Activated CD4-positive, alpha-beta T cell treated with anti-CD3 and anti-CD28 coated beads, Interleukin-2, amount 10 ng/mL, durations not matched to agents 24 days and 14 days (primary cell): ENCODE measurements around the gene GLOD4. TPM values are rescaled to one million over a fixed set of nuclear protein-coding genes. Genes with fewer than 3 reads are reported as not detected.
"Not testable (repeated sequence)": the region's sequence is repeated elsewhere in the genome, so short reads cannot be mapped to it uniquely, and the experiment has no call there.

Experiments used
- DNase-seq: peaks from one replicate; pipeline ENCODE4 v3.0.0; 2022
- H3K27ac Mint-ChIP-seq: one replicate; pipeline ENCODE4 v1.8.0; 2022; ENCODE audit warnings: mild to moderate bottlenecking, mixed read lengths
- H3K27me3 Mint-ChIP-seq: one replicate; pipeline ENCODE4 v1.8.0; 2022; ENCODE audit warnings: mixed read lengths
- H3K36me3 Mint-ChIP-seq: one replicate; pipeline ENCODE4 v1.8.0; 2022; ENCODE audit warnings: low read depth, mild to moderate bottlenecking, mixed read lengths
- H3K4me1 Mint-ChIP-seq: one replicate; pipeline ENCODE4 v1.8.0; 2021; ENCODE audit warnings: mixed read lengths
- H3K4me3 Mint-ChIP-seq: one replicate; pipeline ENCODE4 v1.8.0; 2022; ENCODE audit warnings: mild to moderate bottlenecking, moderate library complexity, mixed read lengths
- H3K9me3 Mint-ChIP-seq: one replicate; pipeline ENCODE4 v1.8.0; 2021; ENCODE audit warnings: mixed read lengths
- intact Hi-C: fragments of 100-400 bp; cut with micrococcal nuclease; formaldehyde crosslinking; loops from one replicate; pipeline ENCODE4 v1.15.1; 2023
- total RNA-seq: library from RNA; stranded (reverse); gene quantifications from 2 replicates; pipeline ENCODE4 v1.2.3, GENCODE V29; 2022

The GLOD4 gene
- total RNA-seq, 1 donor from 2014 or later, result 82.4 TPM

DNA sequence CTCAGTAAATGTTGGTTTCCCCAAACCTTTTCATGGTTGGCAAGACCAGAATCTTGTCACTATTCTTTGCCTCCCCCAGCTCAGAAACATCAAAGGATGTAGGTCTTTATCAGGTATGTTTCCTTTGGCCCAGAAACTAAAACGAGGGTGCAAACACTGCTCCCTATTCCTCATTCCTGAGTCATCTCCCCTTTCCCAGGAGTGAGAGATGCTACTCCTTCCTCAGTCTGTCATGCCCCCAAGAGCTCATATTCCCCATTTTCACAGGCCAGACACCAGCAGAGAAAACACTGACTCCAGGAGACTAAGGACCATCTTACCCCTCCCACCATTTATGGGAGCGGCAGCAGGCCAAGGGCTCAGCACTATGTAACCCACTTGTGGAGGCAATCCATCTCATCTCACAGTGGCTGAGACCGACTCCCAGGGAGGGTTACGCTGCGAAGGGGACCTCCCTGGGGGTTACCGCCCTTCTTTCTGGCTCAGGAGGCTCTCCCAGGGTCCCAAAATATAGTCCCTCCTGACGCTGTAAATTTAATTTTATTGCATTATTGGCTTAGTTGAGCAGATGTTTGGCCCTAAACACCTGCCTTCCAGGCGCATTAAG lies 31.5 kb downstream of the GLOD4 start:
- peaks cover 55% of the 10 kb centered on the region for H3K36me3 Mint-ChIP-seq
- no peak for DNase-seq
- peaks cover 6% of the 10 kb centered on the region for H3K9me3 Mint-ChIP-seq
- intact Hi-C loops, result loop anchor here (2.0 kb wide), 1 partner anchor 340 kb away; a partner anchor contains a TSS
- H3K4me1 Mint-ChIP-seq, result peaks cover 35% of the 10 kb centered on the region
- H3K4me3 Mint-ChIP-seq, result peak overlapping the region; percentile 100
- H3K27me3 Mint-ChIP-seq, result no peaks in the 10 kb centered on the region
- peak overlapping the region; percentile 98 for H3K27ac Mint-ChIP-seq

DNA sequence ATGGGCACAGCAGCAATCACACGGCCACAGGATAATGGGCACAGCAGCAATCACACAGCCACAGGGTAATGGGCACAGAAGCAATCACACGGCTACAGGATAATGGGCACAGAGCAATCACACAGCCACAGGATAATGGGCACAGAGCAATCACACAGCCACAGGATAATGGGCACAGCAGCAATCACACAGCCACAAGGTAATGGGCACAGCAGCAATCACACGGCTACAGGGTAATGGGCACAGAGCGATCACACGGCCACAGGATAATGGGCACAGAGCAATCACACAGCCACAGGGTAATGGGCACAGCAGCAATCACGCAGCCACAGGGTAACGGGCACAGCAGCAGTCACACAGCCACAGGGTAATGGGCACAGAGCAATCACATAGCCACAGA lies 32.7 kb downstream of the GLOD4 start:
- H3K27me3 Mint-ChIP-seq, DNase-seq, H3K9me3 Mint-ChIP-seq, intact Hi-C loops, H3K27ac Mint-ChIP-seq: not testable (repeated sequence)
- peaks cover 60% of the 10 kb centered on the region for H3K36me3 Mint-ChIP-seq
- peak overlapping the region; percentile 64 for H3K4me3 Mint-ChIP-seq
- H3K4me1 Mint-ChIP-seq, result peaks cover 35% of the 10 kb centered on the region

DNA sequence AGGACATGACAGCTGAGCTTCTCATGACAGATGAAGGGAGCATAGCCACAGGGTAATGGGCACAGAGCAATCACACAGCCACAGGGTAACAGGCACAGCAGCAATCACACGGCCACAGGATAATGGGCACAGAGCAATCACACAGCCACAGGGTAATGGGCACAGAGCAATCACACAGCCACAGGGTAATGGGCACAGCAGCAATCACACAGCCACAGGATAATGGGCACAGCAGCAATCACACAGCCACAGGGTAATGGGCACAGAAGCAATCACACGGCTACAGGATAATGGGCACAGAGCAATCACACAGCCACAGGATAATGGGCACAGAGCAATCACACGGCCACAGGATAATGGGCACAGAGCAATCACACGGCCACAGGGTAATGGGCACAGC lies 33.5 kb downstream of the GLOD4 start:
- DNase-seq, H3K27me3 Mint-ChIP-seq, H3K9me3 Mint-ChIP-seq, H3K27ac Mint-ChIP-seq, intact Hi-C loops: not testable (repeated sequence)
- peaks cover 66% of the 10 kb centered on the region for H3K36me3 Mint-ChIP-seq
- peaks cover 35% of the 10 kb centered on the region for H3K4me1 Mint-ChIP-seq
- peak overlapping the region; percentile 14 for H3K4me3 Mint-ChIP-seq

DNA sequence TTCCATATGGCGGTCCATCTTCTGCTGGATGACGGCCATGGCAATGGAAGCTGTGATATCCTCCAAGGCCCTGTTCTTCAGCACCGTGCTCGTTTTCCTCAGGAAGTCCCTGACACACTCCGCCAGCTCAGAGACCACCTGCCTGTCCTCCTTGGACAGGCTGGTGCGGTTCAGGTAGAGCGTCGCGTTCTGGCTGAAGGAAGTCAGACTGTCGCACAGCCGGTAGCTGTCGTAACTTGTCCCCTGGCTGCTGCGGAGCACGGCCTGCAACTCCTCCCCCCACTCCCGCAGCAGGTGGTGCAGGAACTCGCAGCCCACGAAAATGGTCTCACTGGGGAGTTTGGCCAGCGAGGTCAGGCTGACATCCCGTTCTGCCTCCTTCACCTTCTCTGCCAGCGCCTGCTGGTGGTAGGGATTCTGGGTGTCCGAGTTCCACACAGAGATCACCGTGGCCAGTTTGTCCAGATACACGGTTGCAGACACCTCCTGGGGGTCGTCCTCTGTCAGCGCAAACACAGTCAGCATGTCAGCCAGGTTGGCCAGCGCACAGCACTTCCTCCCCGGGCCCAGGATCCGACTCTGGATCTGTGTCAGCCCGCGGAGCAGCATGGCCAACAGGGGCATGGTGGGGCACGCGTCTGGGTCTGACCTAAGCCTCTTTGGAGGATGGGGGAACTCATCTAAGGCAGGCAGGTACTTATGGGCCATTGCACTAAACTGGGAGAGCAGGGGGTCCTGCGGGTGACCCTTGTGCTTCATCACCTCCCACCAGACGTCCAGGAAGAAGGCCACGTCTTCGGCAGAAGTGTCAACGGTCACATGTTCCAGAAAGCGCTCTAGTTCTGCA lies 35.1 kb downstream of the GLOD4 start:
- H3K36me3 Mint-ChIP-seq, result peaks cover 81% of the 10 kb centered on the region
- intact Hi-C loops, result no loop called here

DNA sequence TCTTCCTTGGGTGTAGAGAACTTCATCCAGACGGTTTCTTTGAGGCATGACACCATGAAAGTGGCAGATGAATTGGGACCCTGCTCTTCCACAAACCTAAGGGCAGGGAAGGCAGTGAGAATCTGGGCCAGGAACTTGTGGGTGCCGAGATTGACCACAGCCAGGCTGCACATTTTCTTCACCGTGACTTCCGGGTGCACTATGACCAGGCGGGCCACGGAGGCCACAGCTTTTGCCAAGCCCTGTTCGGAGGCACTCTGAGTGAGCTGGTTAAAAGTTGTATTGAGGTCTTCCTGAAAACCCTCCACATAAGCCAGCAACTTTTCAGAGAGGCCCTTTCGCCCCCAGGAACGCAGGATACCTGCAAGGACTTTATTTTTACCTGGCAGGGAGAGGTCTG lies 35.9 kb downstream of the GLOD4 start:
- H3K4me3 Mint-ChIP-seq, result no peak overlapping the region
- intact Hi-C loops, result no loop called here
- peaks cover 85% of the 10 kb centered on the region for H3K36me3 Mint-ChIP-seq
- peaks cover 29% of the 10 kb centered on the region for H3K4me1 Mint-ChIP-seq
- no peak for DNase-seq
- no peaks in the 10 kb centered on the region for H3K27me3 Mint-ChIP-seq
- peaks cover 6% of the 10 kb centered on the region for H3K9me3 Mint-ChIP-seq
- H3K27ac Mint-ChIP-seq, result no peak overlapping the region

More for the DNA sequence above, 35.1 kb downstream of the GLOD4 start:
- no peak overlapping the region for H3K4me3 Mint-ChIP-seq
- peaks cover 6% of the 10 kb centered on the region for H3K9me3 Mint-ChIP-seq
- DNase-seq, result no peak
- H3K27me3 Mint-ChIP-seq, result no peaks in the 10 kb centered on the region
- peaks cover 31% of the 10 kb centered on the region for H3K4me1 Mint-ChIP-seq
- no peak overlapping the region for H3K27ac Mint-ChIP-seq

DNA sequence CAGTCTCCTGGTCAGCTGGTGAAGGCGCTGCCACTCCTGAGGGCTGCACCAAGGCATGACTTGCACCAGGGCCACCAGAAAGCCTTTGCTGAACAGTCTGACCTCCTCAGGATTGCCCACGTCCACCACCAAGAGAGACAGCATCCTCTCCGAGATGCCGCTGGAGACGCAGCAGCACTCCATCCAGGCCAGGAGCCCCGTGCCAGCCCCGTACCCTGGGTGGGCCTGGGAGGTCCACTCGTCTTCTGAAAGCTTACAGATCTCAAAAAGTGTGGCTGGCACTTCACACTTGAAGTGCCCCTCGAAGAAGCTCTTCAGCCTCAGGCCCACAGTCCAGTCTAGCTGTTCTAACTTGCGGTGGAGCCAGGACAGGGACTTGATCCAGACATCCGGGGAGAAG lies 36.7 kb downstream of the GLOD4 start:
- Mint-ChIP-seq H3K4me1 (peaks cover 27% of the 10 kb centered on the region), H3K9me3 (peaks cover 6% of the 10 kb centered on the region), H3K4me3 (no peak overlapping the region), H3K27ac (no peak overlapping the region), H3K27me3 (no peaks in the 10 kb centered on the region), H3K36me3 (peaks cover 86% of the 10 kb centered on the region)
- no peak for DNase-seq
- intact Hi-C loops, result no loop called here

DNA sequence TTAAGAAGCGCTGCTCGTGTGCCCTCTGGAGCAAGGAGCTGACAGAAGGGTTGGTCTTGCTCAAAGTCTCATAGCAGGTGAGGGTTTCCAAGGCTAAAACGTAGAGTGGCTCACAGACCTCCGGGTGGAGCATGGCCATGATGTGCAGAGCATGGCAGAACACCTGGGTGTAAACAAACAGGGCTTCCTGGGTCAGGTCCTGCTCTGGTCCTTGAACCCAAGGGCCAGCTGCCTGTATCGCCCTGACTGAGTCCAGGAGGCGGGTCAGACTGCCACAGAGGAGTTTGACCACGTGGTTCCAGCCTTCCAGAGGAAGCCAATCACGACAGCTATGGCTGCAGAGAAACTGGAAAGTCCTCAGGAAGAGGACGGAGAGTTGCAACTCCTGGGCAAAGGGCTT lies 37.1 kb downstream of the GLOD4 start:
- no peak for DNase-seq
- H3K4me1 Mint-ChIP-seq, result peaks cover 27% of the 10 kb centered on the region
- H3K27ac Mint-ChIP-seq, result no peak overlapping the region
- intact Hi-C loops, result no loop called here
- H3K9me3 Mint-ChIP-seq, result peaks cover 6% of the 10 kb centered on the region
- H3K36me3 Mint-ChIP-seq, result peaks cover 86% of the 10 kb centered on the region
- H3K27me3 Mint-ChIP-seq, result no peaks in the 10 kb centered on the region
- no peak overlapping the region for H3K4me3 Mint-ChIP-seq

DNA sequence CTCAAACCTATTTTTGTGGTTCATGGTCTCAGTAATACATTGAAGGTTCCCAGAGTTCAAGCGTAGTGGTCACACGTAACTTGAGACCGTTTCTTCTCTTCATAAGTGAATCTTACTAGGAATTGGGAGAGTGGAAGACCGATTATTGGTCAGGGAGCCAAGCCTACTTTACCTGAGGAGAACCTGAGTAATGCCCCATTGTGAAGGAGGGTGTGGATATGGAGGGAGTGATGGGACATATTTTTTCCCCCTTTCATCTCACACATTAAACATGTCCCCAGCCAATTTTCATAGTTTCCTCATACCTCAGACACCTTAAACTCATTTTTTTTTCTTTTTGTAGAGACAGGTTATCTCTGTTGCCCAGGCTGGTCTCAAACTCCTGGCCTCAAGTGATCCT lies 38.9 kb downstream of the GLOD4 start:
- DNase-seq, result no peak
- no peak overlapping the region for H3K4me3 Mint-ChIP-seq
- peaks cover 20% of the 10 kb centered on the region for H3K4me1 Mint-ChIP-seq
- intact Hi-C loops, result no loop called here
- no peaks in the 10 kb centered on the region for H3K9me3 Mint-ChIP-seq
- H3K36me3 Mint-ChIP-seq, result peaks cover 79% of the 10 kb centered on the region
- H3K27ac Mint-ChIP-seq, result no peak overlapping the region
- H3K27me3 Mint-ChIP-seq, result no peaks in the 10 kb centered on the region

DNA sequence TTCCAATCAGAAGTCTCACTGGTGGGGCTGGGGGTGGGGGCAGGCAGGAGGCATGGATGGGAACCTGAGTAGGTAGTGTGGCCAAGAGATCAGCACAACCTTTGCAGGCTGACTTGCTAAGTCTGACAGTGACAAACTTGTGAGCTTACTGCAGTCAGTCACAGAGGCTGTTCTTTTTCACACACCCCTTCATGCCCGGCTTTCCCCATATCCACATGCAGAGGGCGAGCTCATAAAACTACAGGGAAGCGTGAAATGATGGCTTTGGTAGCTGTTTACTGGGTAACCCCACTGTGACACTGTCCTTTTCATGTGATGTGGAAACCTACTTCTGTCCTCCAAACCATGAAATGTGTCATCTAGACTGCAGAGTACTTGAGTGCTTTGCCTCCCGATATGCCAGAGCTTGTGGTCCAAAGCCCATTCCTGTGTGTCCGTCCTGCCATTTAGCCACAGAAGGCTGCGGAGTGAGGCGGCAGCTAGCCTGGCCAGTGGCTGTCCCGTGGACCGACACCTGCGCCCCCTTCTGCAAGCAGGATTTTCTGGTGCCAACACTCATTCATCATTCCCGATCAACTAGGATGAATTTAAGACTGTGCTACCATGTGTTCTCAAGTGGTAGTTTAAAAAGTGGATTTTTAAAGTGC lies 39.8 kb downstream of the GLOD4 start:
- no peaks in the 10 kb centered on the region for H3K27me3 Mint-ChIP-seq
- intact Hi-C loops, result no loop called here
- peaks cover 19% of the 10 kb centered on the region for H3K4me1 Mint-ChIP-seq
- peaks cover 77% of the 10 kb centered on the region for H3K36me3 Mint-ChIP-seq
- H3K9me3 Mint-ChIP-seq, result no peaks in the 10 kb centered on the region
- no peak overlapping the region for H3K4me3 Mint-ChIP-seq
- no peak for DNase-seq
- no peak overlapping the region for H3K27ac Mint-ChIP-seq

DNA sequence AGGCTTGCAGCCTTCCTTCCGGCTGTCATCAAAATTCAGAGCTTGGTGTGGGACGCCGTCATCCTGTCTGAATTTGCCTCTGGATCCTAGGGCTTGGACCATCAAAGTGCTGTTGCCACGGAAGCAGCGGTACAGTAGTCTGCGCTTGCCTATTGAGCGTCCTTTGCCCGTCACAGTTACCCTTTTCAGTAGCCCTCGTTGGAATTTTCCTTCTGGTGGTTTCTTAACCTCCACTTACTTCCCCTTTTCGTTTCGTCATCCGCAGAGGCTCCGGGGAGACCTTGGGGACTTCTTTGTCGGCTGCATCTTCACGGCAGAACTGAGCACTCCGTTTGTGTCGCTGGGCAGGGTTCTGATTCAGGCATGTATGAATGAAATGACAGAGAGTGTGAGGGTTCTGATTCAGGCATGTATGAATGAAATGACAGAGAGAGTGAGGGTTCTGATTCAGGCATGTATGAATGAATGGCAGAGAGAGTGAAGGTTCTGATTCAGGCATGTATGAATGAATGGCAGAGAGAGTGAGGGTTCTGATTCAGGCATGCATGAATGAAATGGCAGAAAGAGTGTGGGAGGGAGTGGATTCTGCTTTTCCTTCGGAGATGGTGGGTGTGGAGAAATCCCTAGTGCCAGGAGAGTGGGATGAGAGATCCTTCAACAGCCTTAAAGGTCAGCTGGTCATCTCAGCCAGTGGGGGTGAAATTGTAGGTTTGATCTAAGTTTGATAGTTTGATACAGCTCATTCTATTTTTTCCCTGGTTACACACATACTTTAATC lies 41.7 kb downstream of the GLOD4 start:
- H3K9me3 Mint-ChIP-seq, result no peaks in the 10 kb centered on the region
- intact Hi-C loops, result no loop called here
- peaks cover 74% of the 10 kb centered on the region for H3K36me3 Mint-ChIP-seq
- H3K27ac Mint-ChIP-seq, result peak overlapping the region; percentile 79
- DNase-seq, result peak; percentile 72
- peak overlapping the region; percentile 45 for H3K4me3 Mint-ChIP-seq
- H3K27me3 Mint-ChIP-seq, result no peaks in the 10 kb centered on the region
- peaks cover 19% of the 10 kb centered on the region for H3K4me1 Mint-ChIP-seq

DNA sequence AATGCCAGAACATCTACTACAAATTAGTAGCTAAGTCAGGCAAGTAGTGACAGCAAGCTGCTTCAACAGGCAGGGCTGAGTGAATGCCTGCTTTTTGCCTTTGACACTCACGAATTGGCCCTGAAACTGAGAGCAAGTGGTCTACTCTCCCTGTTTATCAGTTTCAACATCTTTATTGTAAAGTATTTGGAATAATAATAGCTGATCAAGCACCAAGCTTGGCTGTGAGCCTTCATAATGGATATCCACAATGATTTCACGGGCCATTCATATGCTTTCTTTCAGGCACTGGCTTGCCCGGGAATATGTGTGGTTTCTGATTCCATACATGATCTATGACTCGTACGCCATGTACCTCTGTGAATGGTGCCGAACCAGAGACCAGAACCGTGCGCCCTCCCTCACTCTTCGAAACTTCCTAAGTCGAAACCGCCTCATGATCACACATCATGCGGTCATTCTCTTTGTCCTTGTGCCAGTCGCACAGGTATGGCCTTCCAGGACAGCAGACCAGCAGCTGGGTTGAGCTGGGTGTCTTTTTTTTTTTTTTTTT lies 44.4 kb downstream of the GLOD4 start:
- Mint-ChIP-seq H3K4me1 (peaks cover 28% of the 10 kb centered on the region), H3K27me3 (no peaks in the 10 kb centered on the region), H3K36me3 (peaks cover 74% of the 10 kb centered on the region), H3K9me3 (no peaks in the 10 kb centered on the region), H3K27ac (no peak overlapping the region), H3K4me3 (no peak overlapping the region)
- DNase-seq, result no peak
- intact Hi-C loops, result no loop called here

DNA sequence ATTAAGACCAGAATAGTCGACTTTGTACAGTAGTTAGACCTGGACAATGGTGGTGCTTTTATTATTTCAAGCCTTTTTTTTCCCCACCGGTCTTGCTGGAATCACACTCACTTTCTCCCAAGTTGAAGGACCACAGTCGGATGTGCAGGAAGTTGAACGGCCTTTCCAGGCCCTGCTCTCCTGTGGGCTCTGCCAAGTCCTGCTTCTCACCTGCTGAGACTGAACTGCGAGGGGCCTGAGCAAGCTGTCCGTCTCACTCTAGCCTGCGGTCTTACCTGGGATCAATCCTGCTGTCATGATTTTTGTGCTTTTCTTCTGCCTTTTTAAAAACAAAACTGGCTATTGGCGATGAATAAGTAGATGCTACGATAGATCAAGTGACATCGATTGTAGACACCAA lies 48.3 kb downstream of the GLOD4 start:
- H3K27ac Mint-ChIP-seq, result peak overlapping the region; percentile 94
- H3K9me3 Mint-ChIP-seq, result no peaks in the 10 kb centered on the region
- intact Hi-C loops, result loop anchor here (5.0 kb wide), 1 partner anchor 49 kb away; the partner anchor contains the start of genes GLOD4 and MRM3
- H3K36me3 Mint-ChIP-seq, result peaks cover 48% of the 10 kb centered on the region
- H3K4me3 Mint-ChIP-seq, result peak overlapping the region; percentile 93
- DNase-seq, result no peak
- H3K27me3 Mint-ChIP-seq, result peaks cover 4% of the 10 kb centered on the region
- H3K4me1 Mint-ChIP-seq, result peaks cover 25% of the 10 kb centered on the region
